ENCODE measurements around the gene AADAT. TPM values are rescaled to one million over a fixed set of nuclear protein-coding genes. Genes with fewer than 3 reads are reported as not detected.
"Not testable (repeated sequence)": the region's sequence is repeated elsewhere in the genome, so short reads cannot be mapped to it uniquely, and the experiment has no call there.

AADAT gene
- total and polyA plus RNA-seq, 7 experiments from 2014 or later, result not detected

- POLR2A ChIA-PET, result no interaction called here
- Mint-ChIP-seq H3K36me3 (no peaks in the 10 kb centered on the region), H3K4me1 (no peaks in the 10 kb centered on the region), H3K27ac (no peak overlapping the region), H3K4me3 (no peak overlapping the region), H3K27me3 (peaks cover 0 to 19% (median 5%) of the 10 kb centered on the region in 5 donors), H3K9me3 (peaks cover 0 to 2% (median 0%) of the 10 kb centered on the region in 11 donors)
- Histone ChIP-seq H3K4me3 (ENCODE audit: low read length) (no peak overlapping the region), H3K27me3 (ENCODE audit: control insufficient read depth in 2 of 2, insufficient read depth in 2 of 2, low read length in 2 of 2) (peaks cover 0 to 3% of the 10 kb centered on the region in 2 donors), H3K4me1 (ENCODE audit: control insufficient read depth in 2 of 2, insufficient read depth in 2 of 2, low read length in 2 of 2) (no peaks in the 10 kb centered on the region), H3K9me3 (ENCODE audit: control insufficient read depth in 2 of 3, low read length in 3 of 3) (no peaks in the 10 kb centered on the region), H3K36me3 (ENCODE audit: control insufficient read depth in 2 of 3, insufficient read depth in 3 of 3, low read length in 3 of 3) (no peaks in the 10 kb centered on the region), H3K27ac (ENCODE audit: low read depth, low read length) (no peak overlapping the region)
- ATAC-seq (no peak), DNase-seq (no peak)
- CTCF ChIA-PET, result no interaction called here
- intact Hi-C loops (cut with micrococcal nuclease), result no loop called here
Observed at GRCh38 chr4:170110285-170110672, 20.5 kb upstream of the AADAT start.

- H3K9me3 Mint-ChIP-seq, result peaks cover 0 to 2% (median 0%) of the 10 kb centered on the region in 11 donors
- H3K4me1 Mint-ChIP-seq, result no peaks in the 10 kb centered on the region
- peaks cover 0 to under 1% of the 10 kb centered on the region in 2 donors for H3K27me3 ChIP-seq (ENCODE audit: control insufficient read depth in 2 of 2, insufficient read depth in 2 of 2, low read length in 2 of 2)
- no peak overlapping the region for H3K4me3 ChIP-seq (ENCODE audit: low read length)
- DNase-seq (no peak), ATAC-seq (no peak)
- H3K4me3 Mint-ChIP-seq, result no peak overlapping the region
- no peaks in the 10 kb centered on the region for H3K9me3 ChIP-seq (ENCODE audit: control insufficient read depth in 2 of 3, low read length in 3 of 3)
- no peaks in the 10 kb centered on the region for H3K36me3 ChIP-seq (ENCODE audit: control insufficient read depth in 2 of 3, insufficient read depth in 3 of 3, low read length in 3 of 3)
- POLR2A ChIA-PET, result no interaction called here
- peaks cover 0 to 19% (median 5%) of the 10 kb centered on the region in 5 donors for H3K27me3 Mint-ChIP-seq
- H3K27ac ChIP-seq (ENCODE audit: low read depth, low read length), result no peak overlapping the region
- CTCF ChIA-PET, result no interaction called here
- H3K36me3 Mint-ChIP-seq, result no peaks in the 10 kb centered on the region
- intact Hi-C loops (cut with micrococcal nuclease), result no loop called here
- H3K27ac Mint-ChIP-seq, result no peak overlapping the region
- H3K4me1 ChIP-seq (ENCODE audit: control insufficient read depth in 2 of 2, insufficient read depth in 2 of 2, low read length in 2 of 2), result no peaks in the 10 kb centered on the region
Observed at GRCh38 chr4:170109586-170110284, 20.0 kb upstream of the AADAT start.

DNA sequence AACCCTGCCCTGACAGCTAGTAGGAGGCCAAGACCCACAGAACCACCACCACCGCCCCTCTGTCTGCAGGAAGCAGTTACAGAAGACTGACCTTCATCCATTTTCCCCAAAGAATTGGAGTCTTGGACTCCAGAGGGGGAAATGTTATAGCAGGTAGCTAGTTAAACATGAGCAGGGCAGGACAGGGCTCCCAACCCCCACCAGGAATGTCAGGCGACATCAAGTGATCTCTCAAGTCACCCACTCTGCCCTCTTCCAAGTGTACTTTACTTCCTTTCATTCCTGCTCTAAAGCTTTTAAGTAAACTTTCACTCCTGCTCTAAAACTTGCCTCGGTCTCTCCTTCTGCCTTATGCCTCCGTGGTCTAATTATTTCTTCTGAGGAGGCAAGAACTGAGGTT is 17.1 kb upstream of the AADAT start:
- ATAC-seq (no peak), DNase-seq (no peak)
- no peak overlapping the region for H3K4me3 ChIP-seq (ENCODE audit: low read length)
- no peaks in the 10 kb centered on the region for H3K9me3 ChIP-seq (ENCODE audit: control insufficient read depth in 2 of 3, low read length in 3 of 3)
- Mint-ChIP-seq H3K4me1 (no peaks in the 10 kb centered on the region), H3K36me3 (no peaks in the 10 kb centered on the region), H3K27me3 (peaks cover 0 to 19% (median 3%) of the 10 kb centered on the region in 5 donors), H3K4me3 (no peak overlapping the region), H3K27ac (no peak overlapping the region), H3K9me3 (peaks cover 0 to 3% (median 0%) of the 10 kb centered on the region in 11 donors)
- no peaks in the 10 kb centered on the region for H3K36me3 ChIP-seq (ENCODE audit: control insufficient read depth in 2 of 3, insufficient read depth in 3 of 3, low read length in 3 of 3)
- CTCF ChIA-PET, result no interaction called here
- POLR2A ChIA-PET, result no interaction called here
- no peaks in the 10 kb centered on the region for H3K4me1 ChIP-seq (ENCODE audit: control insufficient read depth in 2 of 2, insufficient read depth in 2 of 2, low read length in 2 of 2)
- no peak overlapping the region for H3K27ac ChIP-seq (ENCODE audit: low read depth, low read length)
- H3K27me3 ChIP-seq (ENCODE audit: control insufficient read depth in 2 of 2, insufficient read depth in 2 of 2, low read length in 2 of 2), result no peaks in the 10 kb centered on the region
- intact Hi-C loops (cut with micrococcal nuclease), result no loop called here

DNA sequence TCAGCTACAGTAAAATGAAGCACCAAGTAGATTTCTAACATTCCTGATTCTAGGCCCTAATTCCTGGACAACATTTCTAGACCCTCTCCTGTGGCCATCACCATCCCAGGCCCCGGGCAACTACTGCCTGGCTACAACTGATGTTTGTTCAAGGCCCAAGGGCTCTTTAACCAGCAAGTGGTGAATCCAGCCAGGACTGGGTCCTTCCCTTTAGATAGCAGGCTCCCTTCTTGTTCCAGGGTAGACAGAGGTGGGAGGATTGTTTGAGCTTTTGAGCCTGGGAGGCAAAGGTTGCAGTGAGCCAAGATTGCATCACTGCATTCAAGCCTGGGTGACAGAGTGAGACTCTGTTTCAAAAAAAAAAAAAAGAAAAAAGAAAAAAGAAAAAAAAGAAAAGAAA is 12.7 kb upstream of the AADAT start:
- no peaks in the 10 kb centered on the region for H3K4me1 ChIP-seq (ENCODE audit: control insufficient read depth in 2 of 2, insufficient read depth in 2 of 2, low read length in 2 of 2)
- H3K4me3 ChIP-seq (ENCODE audit: low read length), result no peak overlapping the region
- no peak for ATAC-seq
- POLR2A ChIA-PET, result no interaction called here
- H3K9me3 Mint-ChIP-seq, result peaks cover 0 to 1% (median 0%) of the 10 kb centered on the region in 11 donors
- H3K27ac Mint-ChIP-seq, result no peak overlapping the region
- H3K36me3 ChIP-seq (ENCODE audit: control insufficient read depth in 2 of 3, insufficient read depth in 3 of 3, low read length in 3 of 3), result no peaks in the 10 kb centered on the region
- H3K9me3 ChIP-seq (ENCODE audit: control insufficient read depth in 2 of 3, low read length in 3 of 3), result no peaks in the 10 kb centered on the region
- CTCF ChIA-PET, result no interaction called here
- no peak overlapping the region for H3K27ac ChIP-seq (ENCODE audit: low read depth, low read length)
- no peak for DNase-seq
- no peaks in the 10 kb centered on the region for H3K27me3 ChIP-seq (ENCODE audit: control insufficient read depth in 2 of 2, insufficient read depth in 2 of 2, low read length in 2 of 2)
- intact Hi-C loops (cut with micrococcal nuclease), result no loop called here
- peaks cover 0 to 26% (median 13%) of the 10 kb centered on the region in 5 donors for H3K27me3 Mint-ChIP-seq
- peaks cover 0 to 5% (median 0%) of the 10 kb centered on the region in 5 donors for H3K36me3 Mint-ChIP-seq
- H3K4me1 Mint-ChIP-seq, result no peaks in the 10 kb centered on the region
- no peak overlapping the region for H3K4me3 Mint-ChIP-seq

DNA sequence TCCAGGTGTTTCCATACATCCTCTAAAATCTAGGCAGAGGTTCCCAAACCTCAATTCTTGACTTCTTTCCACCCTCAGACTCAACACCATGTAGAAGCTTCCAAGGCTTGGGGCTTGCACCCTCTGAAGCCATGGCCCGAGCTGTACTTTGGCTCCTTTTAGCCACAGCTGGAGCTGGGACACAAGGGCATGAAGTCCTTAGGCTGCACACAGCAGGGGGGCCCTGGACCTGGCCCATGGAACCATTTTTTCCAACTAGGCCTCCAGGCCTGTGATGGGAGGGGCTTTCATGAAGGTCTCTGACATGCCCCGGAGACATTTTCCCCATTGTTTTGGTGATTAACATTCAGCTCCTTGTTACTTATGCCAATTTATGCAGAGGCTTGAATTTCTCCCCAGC is 8.4 kb upstream of the AADAT start:
- H3K4me1 ChIP-seq (ENCODE audit: control insufficient read depth in 2 of 2, insufficient read depth in 2 of 2, low read length in 2 of 2); H3K9me3 Mint-ChIP-seq; H3K27me3 ChIP-seq (ENCODE audit: control insufficient read depth in 2 of 2, insufficient read depth in 2 of 2, low read length in 2 of 2); H3K9me3 ChIP-seq (ENCODE audit: control insufficient read depth in 2 of 3, low read length in 3 of 3); intact Hi-C loops (cut with micrococcal nuclease); DNase-seq; ATAC-seq; H3K36me3 ChIP-seq (ENCODE audit: control insufficient read depth in 2 of 3, insufficient read depth in 3 of 3, low read length in 3 of 3); H3K4me3 ChIP-seq (ENCODE audit: low read length); H3K4me3 Mint-ChIP-seq; POLR2A ChIA-PET; H3K27ac ChIP-seq (ENCODE audit: low read depth, low read length); H3K27ac Mint-ChIP-seq; CTCF ChIA-PET; H3K36me3 Mint-ChIP-seq; H3K4me1 Mint-ChIP-seq: not testable (repeated sequence)
- H3K27me3 Mint-ChIP-seq, result peaks cover 0 to 40% (median 19%) of the 10 kb centered on the region in 5 donors

GRCh38 chr4:170097681-170098080 is 7.9 kb upstream of the AADAT start:
- no peaks in the 10 kb centered on the region for H3K27me3 ChIP-seq (ENCODE audit: control insufficient read depth in 2 of 2, insufficient read depth in 2 of 2, low read length in 2 of 2)
- H3K9me3 Mint-ChIP-seq, result no peaks in the 10 kb centered on the region
- ChIA-PET CTCF (no interaction called here), POLR2A (no interaction called here)
- no peak overlapping the region for H3K27ac Mint-ChIP-seq
- H3K27me3 Mint-ChIP-seq, result peaks cover 0 to 45% (median 20%) of the 10 kb centered on the region in 5 donors
- H3K9me3 ChIP-seq (ENCODE audit: control insufficient read depth in 2 of 3, low read length in 3 of 3), result no peaks in the 10 kb centered on the region
- intact Hi-C loops (cut with micrococcal nuclease), result no loop called here
- H3K4me1 Mint-ChIP-seq, result no peaks in the 10 kb centered on the region
- H3K4me1 ChIP-seq (ENCODE audit: control insufficient read depth in 2 of 2, insufficient read depth in 2 of 2, low read length in 2 of 2), result no peaks in the 10 kb centered on the region
- H3K4me3 ChIP-seq (ENCODE audit: low read length), result no peak overlapping the region
- ATAC-seq (no peak), DNase-seq (no peak)
- H3K36me3 Mint-ChIP-seq, result peaks cover 0 to 5% (median 0%) of the 10 kb centered on the region in 5 donors
- no peak overlapping the region for H3K4me3 Mint-ChIP-seq
- no peaks in the 10 kb centered on the region for H3K36me3 ChIP-seq (ENCODE audit: control insufficient read depth in 2 of 3, insufficient read depth in 3 of 3, low read length in 3 of 3)
- no peak overlapping the region for H3K27ac ChIP-seq (ENCODE audit: low read depth, low read length)

DNA sequence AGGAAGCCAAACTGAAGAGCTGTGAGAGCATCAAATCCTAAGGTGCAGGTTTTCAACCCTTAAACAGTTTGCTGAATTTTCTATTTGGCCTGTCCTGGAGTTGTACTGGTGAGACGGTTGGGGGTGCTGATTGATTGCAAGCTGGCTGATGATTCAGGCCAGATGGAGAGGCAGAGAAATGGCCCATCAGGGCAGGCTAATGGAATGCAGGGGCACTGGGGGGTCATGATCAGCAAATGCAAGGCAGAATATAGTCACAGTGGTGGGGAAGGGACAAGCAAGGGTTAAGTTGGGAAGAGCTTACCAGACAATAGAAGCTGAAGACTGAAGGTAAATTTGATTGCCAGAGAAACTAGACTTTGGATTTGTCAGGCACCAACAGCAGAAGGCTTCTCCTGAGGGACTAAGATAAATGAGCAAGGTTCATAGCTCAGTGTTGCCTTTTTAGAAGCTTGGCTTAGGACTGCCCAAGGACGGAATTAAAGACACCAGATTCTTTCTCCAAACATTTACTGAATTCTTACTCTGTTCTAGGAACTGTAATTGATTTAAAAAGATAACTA is 4.3 kb upstream of the AADAT start:
- DNase-seq (no peak), ATAC-seq (no peak)
- intact Hi-C loops (cut with micrococcal nuclease), result no loop called here
- peaks cover 6 to 15% (median 10%) of the 10 kb centered on the region in 7 donors for H3K4me1 Mint-ChIP-seq
- Histone ChIP-seq H3K36me3 (ENCODE audit: control insufficient read depth in 2 of 3, insufficient read depth in 3 of 3, low read length in 3 of 3) (no peaks in the 10 kb centered on the region), H3K4me1 (ENCODE audit: control insufficient read depth in 2 of 2, insufficient read depth in 2 of 2, low read length in 2 of 2) (no peaks in the 10 kb centered on the region), H3K9me3 (ENCODE audit: control insufficient read depth in 2 of 3, low read length in 3 of 3) (no peaks in the 10 kb centered on the region), H3K27me3 (ENCODE audit: control insufficient read depth in 2 of 2, insufficient read depth in 2 of 2, low read length in 2 of 2) (no peaks in the 10 kb centered on the region), H3K4me3 (ENCODE audit: low read length) (no peak overlapping the region), H3K27ac (ENCODE audit: low read depth, low read length) (no peak overlapping the region)
- ChIA-PET CTCF (interaction anchor here (0.6 kb wide), 1 partner anchor 283 kb away, joined by 3 read pairs; no protein-coding TSS in a partner anchor), POLR2A (no interaction called here)
- H3K27ac Mint-ChIP-seq, result no peak overlapping the region
- H3K36me3 Mint-ChIP-seq, result peaks cover 0 to 5% (median 0%) of the 10 kb centered on the region in 5 donors
- H3K9me3 Mint-ChIP-seq, result no peaks in the 10 kb centered on the region
- H3K27me3 Mint-ChIP-seq, result peaks cover 18 to 63% (median 40%) of the 10 kb centered on the region in 5 donors
- H3K4me3 Mint-ChIP-seq, result no peak overlapping the region
